HG03196 (cell line): ENCODE data around the gene ZNF384.
"Not testable (repeated sequence)": the region's sequence is repeated elsewhere in the genome, so short reads cannot be mapped to it uniquely, and the experiment has no call there.

Experiments
- ATAC-seq: cut with Tn5 transposase; IDR thresholded peaks from one replicate; pipeline ENCODE4 v1.9.1; 2021; ENCODE audit not compliant: unreplicated experiment

The ZNF384 gene

GRCh38 chr12:6688999-6689882 lies at the start of gene ZNF384:
Gene ZNF384 (minus strand): TSS chr12:6689375. CDS start chr12:6679520, 9,855 bp downstream.
- peak; percentile 87 for ATAC-seq

DNA sequence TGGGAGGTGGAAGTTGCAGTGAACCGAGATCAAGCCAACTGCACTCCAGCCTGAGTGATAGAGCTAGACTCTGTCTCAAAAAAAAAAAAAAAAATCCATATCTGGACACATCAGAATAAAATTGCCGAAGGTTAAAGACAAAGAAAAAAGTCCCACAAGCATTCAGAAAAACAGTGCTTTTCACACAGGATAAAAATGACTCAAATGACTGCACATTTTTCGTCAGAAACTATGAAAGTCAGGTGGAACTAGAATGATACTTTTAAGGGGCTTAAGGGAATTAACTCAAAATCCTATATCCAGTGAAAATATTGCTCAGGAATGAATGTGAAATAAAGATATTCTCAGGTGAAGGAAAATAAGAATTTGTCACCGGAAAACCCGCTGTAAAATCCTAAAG lies 47.6 kb upstream of the ZNF384 start:
- no peak for ATAC-seq

DNA sequence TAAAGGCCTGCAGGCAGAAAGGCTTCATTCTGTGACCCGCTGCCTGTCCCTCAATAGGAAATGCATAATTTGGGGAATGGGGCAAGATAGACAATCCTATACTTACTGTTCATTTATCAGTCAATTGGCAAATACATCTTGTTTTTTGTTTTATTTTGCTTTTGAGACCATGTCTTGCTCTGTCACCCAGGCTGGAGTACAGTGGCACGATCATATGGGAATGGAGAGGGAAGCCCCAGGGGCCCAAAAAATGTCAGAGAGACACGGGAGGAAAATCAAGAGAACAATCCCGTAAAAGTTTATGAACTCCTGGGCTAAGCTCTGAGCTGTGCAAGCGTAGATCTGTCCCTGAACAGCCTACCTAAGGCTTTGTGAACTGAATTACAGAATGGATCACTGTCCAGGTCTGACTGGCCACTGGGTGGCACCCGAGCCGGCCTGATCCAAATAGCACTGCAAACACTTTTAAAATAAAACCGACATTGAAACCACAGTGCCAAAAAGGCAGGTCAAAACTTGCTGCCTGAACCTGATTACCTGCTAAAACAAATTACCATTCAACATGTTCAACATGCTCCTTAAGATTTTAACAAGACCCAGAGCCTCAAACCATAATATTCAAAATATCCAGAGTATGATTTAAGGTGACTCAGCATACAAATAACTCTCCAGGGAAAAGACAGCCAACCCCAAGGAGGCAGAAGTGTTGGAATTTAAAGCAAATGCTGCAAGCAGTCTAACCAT lies 46.4 kb upstream of the ZNF384 start:
- ATAC-seq: no peak

GRCh38 chr12:6734506-6735387 lies 45.6 kb upstream of the ZNF384 start:
- no peak for ATAC-seq

GRCh38 chr12:6730169-6730568 lies 41.0 kb upstream of the ZNF384 start:
- no peak for ATAC-seq

DNA sequence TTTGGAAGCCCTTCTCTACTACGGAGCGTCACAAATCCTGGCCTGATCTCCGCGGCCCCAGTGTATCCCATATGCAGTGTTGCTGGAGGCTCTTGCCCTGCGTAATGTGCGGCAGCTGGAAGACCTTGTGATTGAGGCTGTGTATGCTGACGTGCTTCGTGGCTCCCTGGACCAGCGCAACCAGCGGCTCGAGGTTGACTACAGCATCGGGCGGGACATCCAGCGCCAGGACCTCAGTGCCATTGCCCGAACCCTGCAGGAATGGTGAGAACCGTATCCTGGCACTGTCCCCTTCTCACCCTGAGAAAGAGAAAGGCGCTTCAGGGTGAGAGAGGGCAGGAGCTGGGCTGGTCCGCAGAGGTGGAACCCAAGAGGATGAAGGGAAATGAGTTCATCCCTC lies 40.0 kb upstream of the ZNF384 start:
- no peak for ATAC-seq

- no peak for ATAC-seq
Observed at GRCh38 chr12:6725350-6725749, 36.2 kb upstream of the ZNF384 start.

DNA sequence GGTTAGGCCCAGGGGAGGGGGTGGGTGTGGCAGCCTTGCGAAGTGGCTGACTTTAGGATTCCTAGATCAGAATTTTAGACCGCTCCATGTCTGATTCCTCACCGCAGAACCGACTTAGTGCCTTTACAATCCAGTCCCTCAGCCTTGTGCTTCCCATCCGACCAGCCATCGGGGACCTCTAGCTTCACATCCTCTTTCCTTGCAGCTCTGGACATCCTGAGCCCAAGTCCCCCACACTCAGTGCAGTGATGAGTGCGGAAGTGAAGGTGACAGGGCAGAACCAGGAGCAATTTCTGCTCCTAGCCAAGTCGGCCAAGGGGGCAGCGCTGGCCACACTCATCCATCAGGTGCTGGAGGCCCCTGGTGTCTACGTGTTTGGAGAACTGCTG lies 35.2 kb upstream of the ZNF384 start:
- no peak for ATAC-seq

GRCh38 chr12:6723607-6724408 lies 34.6 kb upstream of the ZNF384 start, which contains the start of gene COPS7A:
Gene COPS7A (plus strand): TSS chr12:6724046. CDS start chr12:6724657, 611 bp downstream.
- ATAC-seq: peak; percentile 93

GRCh38 chr12:6722863-6723262 lies 33.7 kb upstream of the ZNF384 start:
- ATAC-seq: no peak

GRCh38 chr12:6716874-6717437 lies 27.8 kb upstream of the ZNF384 start:
- no peak for ATAC-seq

GRCh38 chr12:6716031-6716873 lies 27.1 kb upstream of the ZNF384 start:
- ATAC-seq: not testable (repeated sequence)

DNA sequence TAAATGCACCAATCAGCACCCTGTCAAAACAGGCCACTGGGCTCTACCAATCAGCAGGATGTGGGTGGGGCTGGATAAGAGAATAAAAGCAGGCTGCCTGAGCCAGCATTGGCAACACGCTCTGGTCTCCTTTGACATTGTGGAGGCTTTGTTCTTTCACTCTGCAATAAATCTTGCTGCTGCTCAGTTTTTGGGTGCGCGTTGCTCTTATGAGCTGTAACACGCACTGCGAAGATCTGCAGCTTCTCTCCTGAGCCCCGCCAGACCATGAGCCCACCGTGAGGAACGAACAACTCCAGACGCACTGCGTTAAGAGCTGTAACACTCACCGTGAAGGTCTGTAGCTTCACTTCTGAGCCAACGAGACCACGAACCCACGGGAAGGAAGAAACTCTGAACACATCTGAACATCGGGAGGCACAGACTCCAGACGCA lies 19.8 kb upstream of the ZNF384 start:
- ATAC-seq: no peak

DNA sequence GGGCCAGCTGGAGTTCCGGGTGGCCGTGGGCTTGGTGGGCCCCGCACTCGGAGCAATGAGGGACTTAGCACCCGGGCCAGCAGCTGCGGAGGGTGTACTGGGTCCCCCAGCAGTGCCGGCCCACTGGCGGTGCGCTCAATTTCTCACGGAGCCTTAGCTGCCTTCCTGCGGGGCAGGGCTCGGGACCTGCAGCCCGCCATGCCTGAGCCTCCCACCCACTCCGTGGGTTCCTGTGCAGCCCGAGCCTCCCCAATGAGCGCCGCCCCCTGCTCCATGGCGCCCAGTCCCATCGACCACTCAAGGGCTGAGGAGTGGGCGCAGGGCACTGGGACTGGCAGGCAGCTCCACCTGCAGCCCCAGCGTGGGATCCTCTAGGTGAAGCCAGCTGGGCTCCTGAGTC lies 19.2 kb upstream of the ZNF384 start:
- ATAC-seq: not testable (repeated sequence)

- ATAC-seq: no peak
Observed at GRCh38 chr12:6703631-6704030, 14.5 kb upstream of the ZNF384 start.

GRCh38 chr12:6701078-6701768 lies 12.0 kb upstream of the ZNF384 start:
- ATAC-seq: no peak

GRCh38 chr12:6700646-6701051 lies 11.5 kb upstream of the ZNF384 start, which contains the start of gene PIANP:
Gene PIANP (minus strand): TSS chr12:6700815. CDS start chr12:6698061, 2,754 bp downstream.
- ATAC-seq: no peak

DNA sequence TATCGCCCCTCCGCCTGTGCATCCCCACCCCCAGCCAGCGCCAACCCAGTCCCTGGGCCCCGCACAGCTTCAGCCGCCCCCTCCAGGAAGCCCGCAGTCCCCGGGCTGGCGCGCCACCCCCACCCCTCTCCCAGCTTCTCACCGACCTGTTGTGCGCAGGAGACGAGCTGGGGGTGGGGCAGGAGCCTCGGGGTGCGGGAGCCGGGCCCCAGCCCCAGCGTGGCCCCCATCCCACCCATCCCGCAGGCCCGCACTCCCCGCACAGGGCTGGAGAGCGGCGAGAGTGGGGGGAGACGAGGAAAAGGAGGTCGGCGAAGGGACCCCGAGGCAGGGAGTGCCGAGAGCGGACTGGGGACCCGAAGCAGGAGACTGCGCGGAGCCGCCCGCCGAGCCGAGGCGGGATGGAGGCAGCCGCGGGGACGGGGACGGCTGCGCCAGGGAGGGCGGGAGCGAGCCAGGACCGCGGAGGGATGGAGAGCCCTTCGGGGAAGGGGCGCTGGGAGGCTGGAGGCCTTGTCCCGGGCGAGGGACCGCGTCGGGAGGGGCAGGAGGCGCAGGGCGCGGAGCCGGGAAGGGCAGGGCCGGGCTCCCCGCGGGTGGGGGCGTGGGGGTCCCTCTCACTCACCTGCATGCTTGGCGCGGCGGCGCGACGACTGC lies 10.9 kb upstream of the ZNF384 start:
- ATAC-seq: no peak
